OCI-LY1 (cell line): ENCODE results near the gene FAM111B.

Experiments used
- CTCF ChIP-seq: fragments of 200-600 bp; sonication (generic), shearing (Covaris generic); IDR thresholded peaks from 2 replicates; pipeline ENCODE4 v1.5.1; 2017; ENCODE audit warnings: mild to moderate bottlenecking, antibody characterized with exemption, low read length, moderate library complexity, mixed read lengths
- EZH2 ChIP-seq: fragments of 200-600 bp; sonication (generic), shearing (Covaris generic); IDR thresholded peaks from 2 replicates; pipeline ENCODE4 v1.8.0; 2017; ENCODE audit warnings: borderline replicate concordance, mixed run types, mild to moderate bottlenecking, antibody characterized with exemption, low read length, moderate library complexity, mixed read lengths

- TF ChIP-seq CTCF (peak; percentile 99), EZH2 (no peak)
These were observed 28.8 kb downstream of the FAM111B start for GRCh38 chr11:59135648-59136461.
